Measurements from ENCODE around the gene ANOS1.
"Not testable (repeated sequence)": the region's sequence is repeated elsewhere in the genome, so short reads cannot be mapped to it uniquely, and the experiment has no call there.

ANOS1 gene

DNA sequence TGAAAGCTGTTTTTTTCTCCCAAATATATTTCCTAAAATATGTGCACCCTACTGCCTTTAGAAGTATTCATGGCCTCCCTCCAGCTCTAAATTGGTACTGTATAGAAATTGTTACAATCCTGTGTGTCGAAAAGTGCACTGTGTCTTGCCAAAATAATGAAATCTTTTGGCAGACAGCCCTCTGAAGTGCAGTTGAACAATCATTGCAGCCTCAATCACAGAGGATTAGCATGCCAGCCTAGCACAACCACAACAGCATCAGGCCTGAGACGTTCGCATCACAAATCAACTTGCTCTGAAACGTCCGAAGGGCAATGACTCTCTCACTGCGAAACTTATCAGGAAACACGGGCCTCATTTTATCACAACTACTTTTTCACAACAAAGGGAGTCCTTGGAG, 99.0 kb downstream of the ANOS1 start:
- TF ChIP-seq POLR2A (IDR thresholded peaks at IDR 0.05; ENCODE audit: low read depth, low read length) = no peak
- DNase-seq (ENCODE audit: insufficient read length, low spot score) (no peak), FAIRE-seq (no peak)

DNA sequence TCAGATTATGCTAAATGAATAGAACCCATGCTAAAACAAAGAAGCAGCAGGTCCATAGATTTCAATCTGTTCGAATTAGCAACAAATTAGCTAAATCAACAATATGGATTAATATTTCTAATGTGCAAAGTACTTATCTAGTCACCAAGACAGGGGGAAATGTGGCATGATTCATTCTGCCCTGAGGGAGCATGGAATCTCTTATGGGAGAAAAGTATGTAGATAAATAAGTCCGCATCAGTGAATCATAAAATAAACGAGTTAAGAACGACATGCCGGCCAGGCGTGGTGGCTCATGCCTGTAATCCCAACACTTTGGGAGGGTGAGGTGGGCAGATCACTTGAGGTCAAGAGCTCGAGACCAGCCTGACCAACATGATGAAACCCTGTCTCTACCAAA, 102.1 kb downstream of the ANOS1 start:
- FAIRE-seq (no peak), DNase-seq (ENCODE audit: insufficient read length, low spot score) (no peak)
- TF ChIP-seq POLR2A (IDR thresholded peaks at IDR 0.05; ENCODE audit: low read depth, low read length) = no peak

DNA sequence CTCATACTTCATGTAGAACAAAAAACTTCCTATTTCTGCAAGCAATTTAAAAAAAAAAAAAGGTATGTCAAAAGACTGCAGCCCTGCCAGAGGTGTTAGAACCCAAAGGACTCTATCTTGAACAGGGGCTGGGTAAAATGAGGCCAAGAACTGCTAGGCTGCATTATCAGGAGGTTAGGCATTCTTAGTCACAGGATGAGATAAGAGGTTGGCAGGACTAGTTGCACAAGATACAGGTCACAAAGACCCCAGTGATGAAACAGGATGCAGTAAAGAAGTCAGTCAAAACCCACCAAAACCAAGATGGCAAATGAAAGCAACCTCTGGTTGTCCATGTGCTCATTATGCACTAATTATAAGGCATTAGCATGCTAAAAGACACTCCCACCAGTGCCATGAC, 104.1 kb downstream of the ANOS1 start:
- DNase-seq (ENCODE audit: insufficient read length, low spot score) (no peak), FAIRE-seq (no peak)
- TF ChIP-seq POLR2A (IDR thresholded peaks at IDR 0.05; ENCODE audit: low read depth, low read length) = no peak

DNA sequence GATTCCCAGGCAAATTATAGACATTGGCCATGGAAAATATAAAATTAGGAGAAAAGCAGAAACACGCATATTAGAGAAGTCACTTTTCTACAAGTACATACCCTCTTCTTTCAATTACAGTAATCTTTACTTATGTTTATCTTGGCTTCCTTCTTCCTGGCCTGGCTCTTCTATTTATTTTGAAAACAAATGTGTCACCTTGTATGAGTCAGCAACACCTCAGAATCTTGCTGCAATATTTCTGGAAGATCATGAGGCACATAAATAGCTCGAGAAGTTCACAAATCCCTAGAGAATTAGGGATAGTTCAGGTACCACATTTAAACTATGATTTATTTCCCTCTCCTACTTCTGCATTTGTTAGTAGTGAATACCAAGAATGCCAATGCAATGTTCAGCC, 124.6 kb downstream of the ANOS1 start:
- FAIRE-seq = no peak
- no peak for DNase-seq (ENCODE audit: insufficient read length, low spot score)
- no peak for TF ChIP-seq POLR2A (IDR thresholded peaks at IDR 0.05; ENCODE audit: low read depth, low read length)

DNA sequence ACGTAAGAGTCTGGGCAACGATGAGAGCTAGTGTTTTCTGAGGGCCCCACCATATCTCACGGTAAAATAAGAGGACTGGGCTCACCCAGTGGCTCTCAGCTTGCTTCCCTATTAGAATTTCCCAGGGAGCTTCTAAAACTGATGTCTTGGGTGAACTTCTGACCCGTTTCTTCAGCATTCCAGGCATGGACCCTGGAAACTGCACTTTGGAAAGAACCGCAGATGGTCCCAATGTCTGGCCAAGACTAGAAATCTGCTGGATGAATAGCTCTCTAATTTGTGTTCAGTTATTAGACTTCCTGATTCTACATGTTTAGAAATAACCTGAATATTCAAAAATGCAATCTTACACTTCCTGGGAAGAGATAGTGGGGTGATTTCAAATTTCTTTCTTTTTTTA, 127.8 kb downstream of the ANOS1 start:
- DNase-seq (ENCODE audit: insufficient read length, low spot score) (no peak), FAIRE-seq (no peak)
- TF ChIP-seq POLR2A (IDR thresholded peaks at IDR 0.05; ENCODE audit: low read depth, low read length) = no peak

DNA sequence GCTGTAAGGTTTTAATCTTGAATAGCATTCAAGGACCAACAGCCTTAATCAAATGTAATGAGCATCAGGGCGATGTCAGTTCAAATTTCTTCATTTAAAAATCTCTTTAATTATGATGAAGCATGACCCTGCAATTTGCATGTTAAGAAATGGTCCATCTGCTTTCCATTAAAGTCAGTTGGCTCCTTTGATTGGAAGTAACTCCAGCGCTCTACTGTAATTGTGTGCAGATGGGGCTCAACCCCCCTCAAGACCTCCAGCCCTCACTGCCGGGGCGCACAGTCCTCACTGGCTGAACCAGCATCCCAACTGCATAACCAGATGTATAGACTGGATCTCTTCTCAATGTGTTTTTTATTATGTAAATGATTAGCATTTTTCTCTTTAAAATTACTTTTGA, 140.4 kb downstream of the ANOS1 start:
- FAIRE-seq = no peak
- no peak for DNase-seq (ENCODE audit: insufficient read length, low spot score)
- no peak for TF ChIP-seq POLR2A (IDR thresholded peaks at IDR 0.05; ENCODE audit: low read depth, low read length)

DNA sequence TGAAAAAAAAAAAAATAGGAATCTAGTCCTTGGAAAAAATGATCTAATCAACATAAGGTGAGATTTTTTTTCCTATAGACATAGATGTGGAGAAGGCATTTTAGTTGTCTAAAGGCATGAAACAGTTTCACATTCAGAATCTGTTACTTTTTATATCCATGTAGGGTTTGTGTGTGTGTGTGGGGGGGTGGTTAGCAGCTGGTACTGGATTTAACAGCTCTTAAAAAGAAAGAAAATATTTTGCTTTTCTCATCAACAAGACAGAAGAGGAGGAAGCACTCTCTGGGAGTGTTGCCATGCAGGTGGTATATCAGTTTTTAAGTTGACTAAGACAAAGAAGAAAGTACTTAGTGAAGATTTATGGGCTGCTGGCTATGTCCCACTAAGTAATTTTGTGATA, 145.0 kb downstream of the ANOS1 start:
- TF ChIP-seq POLR2A (IDR thresholded peaks at IDR 0.05; ENCODE audit: low read depth, low read length) = no peak
- no peak for DNase-seq (ENCODE audit: insufficient read length, low spot score)
- no peak for FAIRE-seq

DNA sequence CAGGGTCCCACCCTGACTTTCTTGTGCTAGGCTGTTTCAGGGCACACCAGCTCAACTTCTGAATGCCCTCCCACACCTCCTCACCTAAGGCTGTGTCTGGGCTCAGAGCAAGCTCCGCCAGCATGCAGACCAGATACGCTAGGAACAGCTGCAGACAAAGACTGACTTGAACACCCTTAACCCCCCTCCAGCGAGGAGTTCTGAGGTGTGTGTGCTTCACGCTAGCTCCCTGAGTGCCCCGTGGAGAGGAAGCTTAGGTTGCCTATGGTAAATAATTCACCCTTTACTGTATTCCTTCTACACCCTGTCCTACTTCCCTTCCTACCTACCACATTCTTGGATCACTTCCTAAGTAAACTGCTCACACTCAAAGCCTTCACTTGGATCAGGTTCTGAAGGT, 152.3 kb downstream of the ANOS1 start:
- no peak for TF ChIP-seq POLR2A (IDR thresholded peaks at IDR 0.05; ENCODE audit: low read depth, low read length)
- DNase-seq (ENCODE audit: insufficient read length, low spot score) (no peak), FAIRE-seq (no peak)

DNA sequence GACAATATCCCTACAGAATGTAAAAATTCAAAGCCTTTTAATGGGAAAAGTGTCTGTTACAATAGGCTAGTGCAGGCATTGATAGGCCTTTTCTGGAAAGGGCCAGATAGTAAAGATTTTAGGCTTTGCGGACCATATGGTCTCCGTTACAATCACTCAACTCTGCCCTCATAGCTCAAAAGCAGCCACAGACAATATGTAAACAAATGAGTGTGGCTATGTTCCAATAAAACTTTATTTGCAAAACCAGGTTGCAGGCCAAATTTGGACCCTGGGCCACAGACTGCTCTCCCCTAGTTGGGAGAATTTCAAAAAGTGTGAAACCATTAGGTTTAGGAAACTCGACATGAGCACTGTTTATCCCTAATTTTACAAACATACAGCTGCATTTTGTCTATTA, 155.1 kb downstream of the ANOS1 start:
- no peak for DNase-seq (ENCODE audit: insufficient read length, low spot score)
- FAIRE-seq = no peak
- no peak for TF ChIP-seq POLR2A (IDR thresholded peaks at IDR 0.05; ENCODE audit: low read depth, low read length)

DNA sequence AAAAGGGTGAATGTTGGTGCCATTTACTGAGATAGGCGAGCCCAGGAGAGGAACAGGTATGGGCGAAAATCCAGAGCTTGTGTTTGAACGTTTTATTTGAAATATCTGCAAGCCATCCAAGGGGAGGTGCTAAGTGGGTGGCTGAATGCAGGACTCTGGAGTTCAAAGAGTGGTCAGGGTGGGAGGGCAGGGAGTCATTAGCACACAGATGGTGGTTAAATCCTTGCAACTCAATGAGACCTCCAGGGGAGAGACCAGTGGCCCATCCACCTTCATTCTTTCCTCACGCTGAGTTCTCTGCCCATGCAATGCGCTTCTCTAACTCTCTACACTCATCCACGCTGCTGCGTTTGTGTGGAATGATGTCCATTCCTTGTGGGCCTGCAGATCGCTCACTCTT, 166.2 kb downstream of the ANOS1 start:
- no peak for TF ChIP-seq POLR2A (IDR thresholded peaks at IDR 0.05; ENCODE audit: low read depth, low read length)
- no peak for FAIRE-seq
- DNase-seq (ENCODE audit: insufficient read length, low spot score) = no peak

DNA sequence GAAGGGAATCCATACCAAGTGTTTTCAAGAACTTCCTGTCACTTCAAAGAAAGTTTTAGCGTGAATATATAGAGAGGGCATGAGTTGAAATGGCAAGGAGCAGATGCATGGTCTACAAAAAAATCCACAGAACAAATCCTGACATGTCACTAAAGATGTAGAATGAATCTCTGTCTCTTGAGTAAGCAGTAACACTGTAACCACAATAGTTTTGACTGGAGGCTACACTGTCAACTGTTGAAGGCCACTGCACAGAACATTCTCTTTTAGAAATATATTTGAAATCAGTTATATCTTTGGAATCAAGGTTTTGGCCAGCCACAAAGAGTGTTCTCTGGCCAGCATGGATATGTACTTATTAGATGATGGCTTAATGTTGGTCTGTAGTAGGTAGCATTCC, 183.5 kb downstream of the ANOS1 start:
- no peak for TF ChIP-seq POLR2A (IDR thresholded peaks at IDR 0.05; ENCODE audit: low read depth, low read length)
- no peak for DNase-seq (ENCODE audit: insufficient read length, low spot score)
- FAIRE-seq = no peak

DNA sequence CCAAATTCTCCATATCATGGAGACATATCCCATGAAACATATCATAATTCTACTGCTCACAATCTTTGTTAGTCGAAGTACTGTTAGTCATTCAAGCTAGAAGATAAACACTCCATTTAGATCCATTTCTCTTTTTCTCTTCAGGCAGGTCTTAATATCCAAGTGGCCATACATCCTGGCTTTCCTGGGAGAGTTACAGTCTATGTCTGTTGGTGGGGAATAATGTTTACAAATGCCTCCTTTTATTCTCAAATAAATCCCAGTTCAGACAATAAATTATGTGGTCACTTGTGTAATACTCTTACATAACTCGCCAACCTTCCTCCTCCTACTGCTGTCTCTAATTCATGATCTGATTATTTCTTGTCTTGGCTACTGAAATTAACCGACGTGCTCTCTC, 185.2 kb downstream of the ANOS1 start:
- no peak for FAIRE-seq
- TF ChIP-seq POLR2A (IDR thresholded peaks at IDR 0.05; ENCODE audit: low read depth, low read length) = no peak
- no peak for DNase-seq (ENCODE audit: insufficient read length, low spot score)

DNA sequence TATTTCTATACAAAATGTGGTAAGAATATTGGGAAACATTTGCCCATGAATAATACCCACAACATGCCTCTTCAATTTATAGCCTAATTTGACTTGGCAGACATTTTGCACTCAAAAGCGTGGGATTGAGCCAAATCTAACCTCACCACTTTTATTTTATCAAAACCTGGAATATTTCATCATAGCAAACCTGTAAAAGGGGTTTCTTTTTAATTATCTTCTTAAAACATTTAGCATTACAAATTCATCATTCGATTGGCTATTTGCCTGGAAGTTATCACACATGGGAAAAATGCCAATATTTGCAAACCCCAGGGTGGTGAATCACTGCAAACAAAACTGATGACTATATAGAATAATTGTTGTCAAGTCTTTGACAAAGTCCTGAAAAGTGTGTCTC, 211.1 kb downstream of the ANOS1 start:
- TF ChIP-seq POLR2A (IDR thresholded peaks at IDR 0.05; ENCODE audit: low read depth, low read length) = no peak
- DNase-seq (ENCODE audit: insufficient read length, low spot score) (no peak), FAIRE-seq (no peak)

DNA sequence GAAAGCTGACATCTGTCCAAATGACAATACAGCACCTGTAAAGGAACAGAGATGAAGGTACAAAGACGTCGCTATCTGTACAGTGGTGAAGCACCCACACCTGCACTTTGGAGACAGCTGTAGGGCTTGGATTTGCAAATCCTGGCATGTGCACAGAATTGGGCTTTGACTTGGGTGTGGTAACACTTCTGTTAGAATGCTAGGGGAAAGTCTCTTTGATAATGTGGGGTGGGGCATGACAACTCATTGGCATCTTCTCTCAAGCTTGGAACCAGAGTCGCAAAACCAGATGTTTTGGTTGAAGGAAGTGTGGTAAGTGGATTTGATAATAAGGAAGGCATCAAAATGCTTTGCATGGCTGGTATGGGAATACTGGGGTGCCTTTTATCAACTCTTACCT, 211.8 kb downstream of the ANOS1 start:
- TF ChIP-seq POLR2A (IDR thresholded peaks at IDR 0.05; ENCODE audit: low read depth, low read length) = no peak
- FAIRE-seq (no peak), DNase-seq (ENCODE audit: insufficient read length, low spot score) (no peak)

DNA sequence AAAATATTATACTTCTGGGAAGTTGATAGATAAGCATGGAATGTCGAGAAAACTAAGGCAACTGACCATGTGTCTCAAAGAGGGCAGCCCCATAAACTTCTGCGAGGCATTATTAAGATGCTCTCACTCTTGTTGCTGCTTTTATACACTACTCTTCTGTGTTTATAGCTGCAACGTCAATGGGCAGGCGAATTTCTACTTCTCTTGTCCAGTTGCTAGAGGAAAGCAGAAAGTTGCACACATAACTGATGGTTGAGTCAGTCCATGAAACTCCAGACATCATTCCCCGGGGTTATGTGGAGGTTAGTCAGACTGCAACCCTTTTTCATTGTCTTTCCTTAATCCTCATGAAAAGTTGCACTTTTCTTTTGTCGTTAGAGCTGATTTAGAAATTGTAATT, 227.5 kb downstream of the ANOS1 start:
- FAIRE-seq (no peak), DNase-seq (ENCODE audit: insufficient read length, low spot score) (no peak)
- TF ChIP-seq POLR2A (IDR thresholded peaks at IDR 0.05; ENCODE audit: low read depth, low read length) = no peak

DNA sequence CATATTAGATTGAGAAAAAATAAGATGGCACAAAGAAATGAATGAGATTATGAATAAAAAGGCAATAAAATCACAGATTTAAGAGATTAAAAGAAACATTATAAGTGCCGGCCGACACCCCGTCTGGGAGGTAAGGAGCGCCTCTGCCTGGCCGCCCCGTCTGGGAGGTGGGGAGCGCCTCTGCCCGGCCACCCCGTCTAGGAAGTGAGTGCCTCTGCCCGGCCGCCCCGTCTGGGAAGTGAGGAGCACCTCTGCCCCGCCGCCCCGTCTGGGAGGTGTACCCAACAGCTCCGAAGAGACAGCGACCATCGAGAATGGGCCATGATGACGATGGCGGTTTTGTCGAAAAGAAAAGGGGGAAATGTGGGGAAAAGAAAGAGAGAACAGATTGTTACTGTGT, 229.8 kb downstream of the ANOS1 start:
- FAIRE-seq; DNase-seq (ENCODE audit: insufficient read length, low spot score): not testable (repeated sequence)

Measured in H54 (cell line).